ENCODE data around the gene PPT2.
A peak's percentile ranks its signal among the peaks of the same experiment; 100 is the strongest.
"Not testable (repeated sequence)": the region's sequence is repeated elsewhere in the genome, so short reads cannot be mapped to it uniquely, and the experiment has no call there.

The PPT2 gene

GRCh38 chr6:32190054-32190851 lies 36.3 kb downstream of the PPT2 start, which contains the start of gene PBX2:
Gene PBX2 (minus strand): TSS chr6:32190202. CDS start chr6:32189915, 287 bp downstream.
- H3K4me3 ChIP-seq (ENCODE audit: low read depth, low read length), result peak within 1 kb of the TSS; percentile 97
- peak; percentile 87 for DNase-seq (ENCODE audit: low read depth)
- no peak for TF ChIP-seq CTCF (IDR thresholded peaks at IDR 0.05; ENCODE audit: low read depth, low read length, missing control alignments)

- no peak for DNase-seq (ENCODE audit: low read depth)
- peak overlapping the region; percentile 97 for H3K4me3 ChIP-seq (ENCODE audit: low read depth, low read length)
- TF ChIP-seq CTCF (IDR thresholded peaks at IDR 0.05; ENCODE audit: low read depth, low read length, missing control alignments), result no peak
These were observed 37.2 kb downstream of the PPT2 start for GRCh38 chr6:32190911-32191677.

- peak overlapping the region; percentile 97 for H3K4me3 ChIP-seq (ENCODE audit: low read depth, low read length)
- TF ChIP-seq CTCF (IDR thresholded peaks at IDR 0.05; ENCODE audit: low read depth, low read length, missing control alignments), result no peak
- DNase-seq (ENCODE audit: low read depth), result no peak
These were observed 38.0 kb downstream of the PPT2 start for GRCh38 chr6:32191696-32192607.

- no peak for TF ChIP-seq CTCF (IDR thresholded peaks at IDR 0.05; ENCODE audit: low read depth, low read length, missing control alignments)
These were observed 38.7 kb downstream of the PPT2 start, which contains the start of gene GPSM3 for GRCh38 chr6:32192608-32193039. Gene GPSM3 (minus strand): TSS chr6:32192643. CDS start chr6:32192513, 130 bp downstream.

GRCh38 chr6:32193096-32193495 lies 39.2 kb downstream of the PPT2 start:
- H3K4me3 ChIP-seq (ENCODE audit: low read depth, low read length), result peak overlapping the region; percentile 97
- DNase-seq (ENCODE audit: low read depth), result not testable (repeated sequence)

More at GRCh38 chr6:32192608-32193039, 38.7 kb downstream of the PPT2 start, which contains the start of gene GPSM3:
- H3K4me3 ChIP-seq (ENCODE audit: low read depth, low read length), result peak within 1 kb of the TSS; percentile 97
- DNase-seq (ENCODE audit: low read depth), result no peak

- TF ChIP-seq CTCF (IDR thresholded peaks at IDR 0.05; ENCODE audit: low read depth, low read length, missing control alignments), result no peak
- DNase-seq (ENCODE audit: low read depth), result no peak
- H3K4me3 ChIP-seq (ENCODE audit: low read depth, low read length), result no peak overlapping the region
These were observed 40.4 kb downstream of the PPT2 start for GRCh38 chr6:32194388-32194787.

All from GM12864 (cell line).